Measurements from ENCODE around the gene BEAN1. TPM values are rescaled to one million over a fixed set of nuclear protein-coding genes. Genes with fewer than 3 reads are reported as not detected.

BEAN1 gene
- total RNA-seq, 4 donors from 2014 or later: 0.47 to 1.0 (median 0.54) TPM; not detected in 1

DNA sequence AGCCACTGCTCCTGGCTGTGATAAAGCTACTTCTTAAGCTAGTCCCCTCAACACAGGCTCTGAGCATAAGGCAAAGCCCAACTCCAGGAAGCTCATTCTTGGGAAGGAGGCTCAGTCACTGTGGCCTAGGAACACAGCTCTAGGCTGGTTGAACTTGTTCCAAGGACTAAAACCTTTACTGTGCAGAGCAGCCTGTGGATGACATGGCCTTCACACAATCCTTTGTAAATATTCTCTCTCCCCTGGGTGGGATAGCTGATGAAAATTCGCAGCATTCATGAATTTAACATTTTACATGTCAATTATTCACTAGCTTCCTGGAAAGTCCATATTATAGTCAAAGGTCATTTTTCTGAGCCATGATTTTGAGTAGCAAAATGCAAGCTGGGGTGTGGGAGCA is 28.9 kb downstream of the BEAN1 start:
- Histone ChIP-seq H3K27ac (no peak overlapping the region), H3K4me3 (no peak overlapping the region), H3K36me3 (no peaks in the 10 kb centered on the region), H3K4me1 (no peaks in the 10 kb centered on the region), H3K9me3 (no peaks in the 10 kb centered on the region), H3K27me3 (peaks cover 37% of the 10 kb centered on the region)
- WGBS, 2 donors (ENCODE audit: low coverage in 1 of 2): 60% methylated on average over 1 of the region's 1 CpG; no CpG with 5 or more reads in 1 of the 2 donors
- ATAC-seq: no peak
- TF ChIP-seq, protein P1, sequence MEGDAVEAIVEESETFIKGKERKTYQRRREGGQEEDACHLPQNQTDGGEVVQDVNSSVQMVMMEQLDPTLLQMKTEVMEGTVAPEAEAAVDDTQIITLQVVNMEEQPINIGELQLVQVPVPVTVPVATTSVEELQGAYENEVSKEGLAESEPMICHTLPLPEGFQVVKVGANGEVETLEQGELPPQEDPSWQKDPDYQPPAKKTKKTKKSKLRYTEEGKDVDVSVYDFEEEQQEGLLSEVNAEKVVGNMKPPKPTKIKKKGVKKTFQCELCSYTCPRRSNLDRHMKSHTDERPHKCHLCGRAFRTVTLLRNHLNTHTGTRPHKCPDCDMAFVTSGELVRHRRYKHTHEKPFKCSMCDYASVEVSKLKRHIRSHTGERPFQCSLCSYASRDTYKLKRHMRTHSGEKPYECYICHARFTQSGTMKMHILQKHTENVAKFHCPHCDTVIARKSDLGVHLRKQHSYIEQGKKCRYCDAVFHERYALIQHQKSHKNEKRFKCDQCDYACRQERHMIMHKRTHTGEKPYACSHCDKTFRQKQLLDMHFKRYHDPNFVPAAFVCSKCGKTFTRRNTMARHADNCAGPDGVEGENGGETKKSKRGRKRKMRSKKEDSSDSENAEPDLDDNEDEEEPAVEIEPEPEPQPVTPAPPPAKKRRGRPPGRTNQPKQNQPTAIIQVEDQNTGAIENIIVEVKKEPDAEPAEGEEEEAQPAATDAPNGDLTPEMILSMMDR (IDR thresholded peaks at IDR 0.05): no peak
- TF ChIP-seq EP300 (IDR thresholded peaks at IDR 0.05): no peak
- no peak for TF ChIP-seq POLR2AphosphoS5 (IDR thresholded peaks at IDR 0.05)
- no peak for TF ChIP-seq POLR2A (IDR thresholded peaks at IDR 0.05)

DNA sequence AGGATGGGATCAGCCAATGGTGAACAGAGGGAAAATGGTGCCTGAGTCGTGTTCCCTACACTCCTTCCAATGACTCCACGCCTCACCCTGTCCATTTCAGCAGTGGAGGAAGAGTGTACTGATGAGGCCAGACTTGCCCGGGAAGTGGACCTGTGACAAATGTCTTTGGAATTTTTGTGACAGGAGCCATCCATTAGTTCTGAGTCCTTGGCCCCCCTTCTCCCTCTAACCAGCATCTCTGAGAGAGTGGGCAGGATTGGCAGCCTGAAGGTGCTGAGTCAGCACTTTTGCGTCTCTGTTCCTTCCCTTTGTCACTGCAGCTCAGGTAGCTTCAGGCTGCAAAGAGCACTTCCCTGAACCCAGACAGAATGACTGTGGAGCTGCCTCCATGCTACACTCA is 30.8 kb downstream of the BEAN1 start:
- H3K36me3 ChIP-seq: no peaks in the 10 kb centered on the region
- TF ChIP-seq POLR2AphosphoS5 (IDR thresholded peaks at IDR 0.05) (no peak), EP300 (IDR thresholded peaks at IDR 0.05) (no peak), POLR2A (IDR thresholded peaks at IDR 0.05) (no peak)
- TF ChIP-seq, protein P1 (IDR thresholded peaks at IDR 0.05): no peak
- H3K4me1 ChIP-seq: no peaks in the 10 kb centered on the region
- no peaks in the 10 kb centered on the region for H3K9me3 ChIP-seq
- peaks cover 52% of the 10 kb centered on the region for H3K27me3 ChIP-seq
- WGBS, 2 donors (ENCODE audit: low coverage in 1 of 2): 44 to 63% methylated on average over 3 of the region's 4 CpGs
- ATAC-seq: no peak
- H3K4me3 ChIP-seq: no peak overlapping the region
- no peak overlapping the region for H3K27ac ChIP-seq

DNA sequence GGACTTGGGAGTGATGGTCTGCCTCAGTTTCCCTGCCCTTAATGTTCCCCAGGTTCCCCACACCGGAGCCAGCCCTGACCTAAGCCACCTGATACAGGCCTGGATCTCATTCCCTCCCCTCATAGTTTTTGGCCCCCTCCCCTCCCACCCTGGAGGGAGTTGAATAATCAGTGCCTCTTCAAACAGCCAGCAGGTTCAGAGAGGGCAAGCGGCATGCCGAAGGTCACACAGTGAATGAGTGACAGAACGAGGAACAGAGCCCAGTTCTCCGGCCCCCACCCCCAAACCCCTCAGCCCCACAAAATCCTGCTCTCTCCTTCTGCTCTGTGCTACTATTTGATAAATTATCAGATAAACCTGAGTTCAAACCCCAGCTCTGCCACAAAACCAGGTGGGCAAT is 31.2 kb downstream of the BEAN1 start:
- no peak for TF ChIP-seq POLR2AphosphoS5 (IDR thresholded peaks at IDR 0.05)
- no peak for TF ChIP-seq POLR2A (IDR thresholded peaks at IDR 0.05)
- no peak for TF ChIP-seq EP300 (IDR thresholded peaks at IDR 0.05)
- TF ChIP-seq, protein P1 (IDR thresholded peaks at IDR 0.05): no peak
- Histone ChIP-seq H3K9me3 (no peaks in the 10 kb centered on the region), H3K27ac (no peak overlapping the region), H3K4me1 (no peaks in the 10 kb centered on the region), H3K4me3 (no peak overlapping the region), H3K36me3 (no peaks in the 10 kb centered on the region), H3K27me3 (peaks cover 52% of the 10 kb centered on the region)
- WGBS, 2 donors (ENCODE audit: low coverage in 1 of 2): 61% methylated on average over 2 of the region's 5 CpGs; no CpG with 5 or more reads in 1 of the 2 donors
- no peak for ATAC-seq

DNA sequence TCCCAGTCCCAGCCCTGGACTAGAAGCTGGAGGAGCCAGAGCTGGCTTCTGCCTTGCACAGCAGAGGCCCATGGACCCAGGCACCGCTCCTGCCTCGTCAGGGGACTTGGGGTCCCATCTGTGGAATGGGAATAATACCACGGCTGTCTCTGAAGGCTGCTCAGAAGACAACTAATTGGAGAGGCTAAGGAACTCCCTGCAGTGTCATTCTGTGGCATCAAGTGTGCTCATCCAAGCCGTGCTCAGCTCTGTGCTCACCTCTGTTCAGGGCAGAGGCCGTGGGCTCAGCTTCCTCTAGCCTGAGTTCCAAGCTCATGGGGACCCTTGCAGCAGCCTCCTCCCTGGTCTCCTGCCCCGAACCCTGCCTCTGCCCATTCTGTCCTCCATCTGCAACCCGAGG is 31.8 kb downstream of the BEAN1 start:
- H3K36me3 ChIP-seq: no peaks in the 10 kb centered on the region
- TF ChIP-seq, protein P1 (IDR thresholded peaks at IDR 0.05): no peak
- TF ChIP-seq POLR2A (IDR thresholded peaks at IDR 0.05): no peak
- no peak for TF ChIP-seq POLR2AphosphoS5 (IDR thresholded peaks at IDR 0.05)
- no peak for TF ChIP-seq EP300 (IDR thresholded peaks at IDR 0.05)
- H3K4me1 ChIP-seq: no peaks in the 10 kb centered on the region
- ATAC-seq: no peak
- no peak overlapping the region for H3K4me3 ChIP-seq
- peaks cover 52% of the 10 kb centered on the region for H3K27me3 ChIP-seq
- H3K27ac ChIP-seq: no peak overlapping the region
- no peaks in the 10 kb centered on the region for H3K9me3 ChIP-seq
- 73% methylated on average over 3 to 4 of the region's 7 CpGs for WGBS, 2 donors (ENCODE audit: low coverage in 1 of 2)

DNA sequence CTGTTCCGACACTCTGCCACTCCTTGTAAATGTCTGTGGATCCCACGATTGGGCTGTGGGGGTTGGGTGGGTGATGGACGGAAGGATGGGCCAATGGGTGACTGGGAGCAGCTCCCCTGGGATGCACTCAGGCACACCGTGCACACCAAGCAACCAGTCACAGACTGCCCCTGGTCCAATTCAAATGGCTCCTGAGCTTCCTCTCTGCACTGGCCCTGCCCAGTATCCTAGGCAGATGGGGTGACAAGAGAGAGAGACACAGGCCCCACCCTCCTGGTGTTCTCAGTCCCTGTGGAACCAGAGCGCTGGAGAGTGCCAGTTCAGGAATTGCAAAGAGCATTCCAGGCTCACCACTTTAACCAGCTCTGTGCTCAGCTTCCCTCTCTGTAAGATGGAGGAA is 32.8 kb downstream of the BEAN1 start:
- no peaks in the 10 kb centered on the region for H3K36me3 ChIP-seq
- H3K4me1 ChIP-seq: no peaks in the 10 kb centered on the region
- H3K27ac ChIP-seq: no peak overlapping the region
- WGBS, 2 donors (ENCODE audit: low coverage in 1 of 2): 29 to 50% methylated on average over 1 to 2 of the region's 5 CpGs
- H3K4me3 ChIP-seq: no peak overlapping the region
- no peak for ATAC-seq
- H3K27me3 ChIP-seq: peaks cover 52% of the 10 kb centered on the region
- H3K9me3 ChIP-seq: no peaks in the 10 kb centered on the region
- TF ChIP-seq POLR2A (IDR thresholded peaks at IDR 0.05): no peak
- TF ChIP-seq EP300 (IDR thresholded peaks at IDR 0.05): no peak
- no peak for TF ChIP-seq POLR2AphosphoS5 (IDR thresholded peaks at IDR 0.05)
- TF ChIP-seq, protein P1 (IDR thresholded peaks at IDR 0.05): no peak
